SJSA1 (cell line): ENCODE results near the gene TNNC1. TPM values are rescaled to one million over a fixed set of nuclear protein-coding genes. Genes with fewer than 3 reads are reported as not detected.

Experiments used
- DNase-seq, 2 experiments: peaks; one replicate each; pipeline ENCODE4 v3.0.0-alpha.2; 2015 to 2020; ENCODE audit warnings: low spot score in 2 of 2, low read depth in 1 of 2
- H3K27ac ChIP-seq: fragments of 250-450 bp; sonication (Bioruptor Pico); 2 replicates; pipeline ENCODE4 v1.5.1; 2020; ENCODE audit warnings: mild to moderate bottlenecking, moderate library complexity
- H3K27me3 ChIP-seq: fragments of 250-450 bp; sonication (Bioruptor Pico); replicated peaks from 2 replicates; pipeline ENCODE4 v1.5.1; 2020; ENCODE audit warnings: mild to moderate bottlenecking, moderate library complexity
- H3K36me3 ChIP-seq: fragments of 250-450 bp; sonication (Bioruptor Pico); 2 replicates; pipeline ENCODE4 v1.5.1; 2020; ENCODE audit warnings: mild to moderate bottlenecking
- H3K4me1 ChIP-seq: fragments of 250-450 bp; sonication (Bioruptor Pico); replicated peaks from 2 replicates; pipeline ENCODE4 v1.6.1; 2021; ENCODE audit warnings: mild to moderate bottlenecking
- H3K4me3 ChIP-seq: fragments of 250-450 bp; sonication (Bioruptor Pico); 2 replicates; pipeline ENCODE4 v1.5.1; 2020; ENCODE audit warnings: mild to moderate bottlenecking
- H3K9me3 ChIP-seq: fragments of 250-450 bp; sonication (Bioruptor Pico); replicated peaks from 2 replicates; pipeline ENCODE4 v1.5.1; 2020; ENCODE audit warnings: mild to moderate bottlenecking
- total RNA-seq: library from RNA; depleted of rRNA; stranded (reverse); fragments of >200 nt; shearing (Covaris generic); gene quantifications from 2 replicates; pipeline ENCODE4 v1.2.3, GENCODE V29; 2014

Gene TNNC1
- total RNA-seq, 1 experiment from 2014 or later: 18.2 TPM

- H3K27ac ChIP-seq: no peak overlapping the region
- no peaks in the 10 kb centered on the region for H3K27me3 ChIP-seq
- no peak overlapping the region for H3K4me3 ChIP-seq
- H3K4me1 ChIP-seq: no peaks in the 10 kb centered on the region
- no peak for DNase-seq
- no peaks in the 10 kb centered on the region for H3K36me3 ChIP-seq
- H3K9me3 ChIP-seq: no peaks in the 10 kb centered on the region
Measured at GRCh38 chr3:52438579-52439425, 15.0 kb downstream of the TNNC1 start.

- Histone ChIP-seq H3K36me3 (no peaks in the 10 kb centered on the region), H3K9me3 (no peaks in the 10 kb centered on the region), H3K4me1 (no peaks in the 10 kb centered on the region), H3K27ac (no peak overlapping the region), H3K4me3 (no peak overlapping the region), H3K27me3 (no peaks in the 10 kb centered on the region)
- no peak for DNase-seq
Measured at GRCh38 chr3:52438104-52438376, 15.8 kb downstream of the TNNC1 start.

DNA sequence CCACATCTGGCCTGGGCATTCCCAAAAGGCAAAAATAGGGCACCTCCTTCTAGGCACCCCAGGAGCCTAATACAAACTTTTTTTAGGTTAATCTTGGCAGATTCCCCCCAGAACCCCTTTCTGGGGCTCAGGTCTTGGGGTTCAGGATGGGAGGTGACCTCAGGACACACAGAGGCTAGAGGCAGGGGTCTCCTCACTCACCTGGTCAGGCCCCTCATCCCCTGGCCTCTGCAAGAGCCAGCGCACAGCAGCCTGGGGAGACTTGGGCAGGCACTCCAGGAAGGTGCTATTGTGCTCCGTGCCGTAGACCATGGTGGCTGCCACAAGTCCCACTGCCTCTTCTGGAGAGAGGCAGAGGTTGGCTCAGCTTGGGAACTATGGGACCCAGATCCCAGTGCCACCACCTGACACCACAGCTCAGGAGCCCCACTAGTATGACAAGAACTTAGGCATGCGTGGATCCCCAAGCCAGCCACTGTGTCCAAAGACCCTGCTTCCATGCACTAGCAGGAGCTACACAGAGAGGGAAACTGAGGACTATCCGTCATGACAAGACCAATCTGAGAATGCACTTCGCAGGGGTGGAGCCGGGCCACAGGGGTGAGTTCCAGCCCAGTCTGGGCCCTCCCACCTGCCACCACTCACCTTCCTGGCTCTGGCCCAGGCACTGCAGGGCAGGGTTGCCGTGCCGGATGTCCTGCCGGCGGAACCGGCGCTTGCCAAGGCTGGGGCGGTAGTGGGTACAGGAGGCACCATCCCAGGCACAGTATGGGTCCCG lies 16.3 kb downstream of the TNNC1 start:
- Histone ChIP-seq H3K9me3 (no peaks in the 10 kb centered on the region), H3K27ac (no peak overlapping the region), H3K4me3 (no peak overlapping the region), H3K36me3 (no peaks in the 10 kb centered on the region), H3K27me3 (no peaks in the 10 kb centered on the region), H3K4me1 (no peaks in the 10 kb centered on the region)
- no peak for DNase-seq

DNA sequence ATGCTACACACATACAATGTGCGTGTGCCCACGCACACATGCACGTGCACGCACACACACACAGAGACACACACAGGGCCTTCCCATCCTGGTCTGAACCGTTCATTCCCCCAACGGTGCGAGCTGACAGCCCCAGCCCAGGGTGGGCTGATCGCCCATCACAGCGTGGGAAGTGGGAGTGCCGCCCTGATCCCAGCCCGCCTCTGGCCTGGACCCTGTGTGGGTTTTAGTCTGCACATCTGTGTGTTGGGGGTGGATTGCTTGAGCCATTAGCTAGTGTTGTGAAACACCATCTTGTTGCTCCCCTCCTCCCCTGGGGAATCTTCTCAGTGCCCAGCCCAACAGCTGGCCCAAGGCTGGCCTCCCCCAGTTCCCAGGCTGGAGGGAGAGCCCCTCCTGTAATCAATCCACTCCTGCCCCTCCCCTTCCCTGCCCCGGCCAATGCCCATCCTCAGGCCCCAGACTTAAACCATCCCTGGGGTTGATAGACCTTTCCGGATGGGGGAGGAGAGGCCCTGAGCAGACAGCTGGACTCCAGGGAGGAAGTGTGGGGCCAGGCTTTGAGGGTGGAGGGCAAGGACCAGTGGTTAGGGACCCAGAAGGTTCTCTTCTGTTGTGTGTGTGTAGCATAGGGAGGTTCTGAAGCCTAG lies 17.2 kb downstream of the TNNC1 start:
- Histone ChIP-seq H3K9me3 (no peaks in the 10 kb centered on the region), H3K27me3 (no peaks in the 10 kb centered on the region), H3K27ac (no peak overlapping the region), H3K36me3 (no peaks in the 10 kb centered on the region), H3K4me3 (no peak overlapping the region), H3K4me1 (no peaks in the 10 kb centered on the region)
- no peak for DNase-seq

GRCh38 chr3:52435246-52436101 lies 18.4 kb downstream of the TNNC1 start:
- no peaks in the 10 kb centered on the region for H3K9me3 ChIP-seq
- H3K4me1 ChIP-seq: no peaks in the 10 kb centered on the region
- no peaks in the 10 kb centered on the region for H3K36me3 ChIP-seq
- DNase-seq: no peak
- no peak overlapping the region for H3K27ac ChIP-seq
- no peak overlapping the region for H3K4me3 ChIP-seq
- no peaks in the 10 kb centered on the region for H3K27me3 ChIP-seq

DNA sequence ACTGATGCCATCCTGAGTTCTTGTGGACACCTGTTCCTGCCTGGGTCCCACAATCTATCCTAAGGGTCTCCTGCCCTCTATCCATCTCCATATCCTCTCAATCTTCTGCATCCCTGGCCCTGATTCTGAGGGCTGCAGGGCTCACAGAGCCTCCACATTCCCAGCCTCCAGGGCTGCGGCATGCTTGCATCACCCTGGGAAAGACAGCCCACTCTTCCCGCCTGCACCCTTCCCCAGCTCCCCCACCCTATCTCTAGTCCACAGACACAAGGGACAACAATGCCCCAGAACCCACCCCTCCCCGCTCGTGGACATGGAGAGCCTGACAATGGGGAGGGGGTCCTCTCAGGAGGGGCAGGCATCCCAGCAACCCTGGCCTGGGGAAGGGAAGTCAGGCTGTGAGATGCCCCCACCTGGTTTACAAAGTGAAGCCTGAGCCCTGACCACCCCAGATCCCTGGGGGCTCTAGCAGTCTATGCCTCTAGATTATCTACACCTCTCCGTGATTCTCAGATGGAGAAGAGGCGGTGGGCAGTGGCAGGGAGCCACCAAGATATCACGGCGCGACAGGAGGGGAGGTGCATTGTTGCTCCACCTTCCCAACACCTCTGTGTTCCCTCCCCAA lies 19.2 kb downstream of the TNNC1 start:
- Histone ChIP-seq H3K27ac (no peak overlapping the region), H3K4me3 (no peak overlapping the region), H3K9me3 (no peaks in the 10 kb centered on the region), H3K27me3 (no peaks in the 10 kb centered on the region), H3K4me1 (peaks cover 7% of the 10 kb centered on the region; the same call in 1 of the 2 replicates), H3K36me3 (no peaks in the 10 kb centered on the region)
- DNase-seq: no peak

DNA sequence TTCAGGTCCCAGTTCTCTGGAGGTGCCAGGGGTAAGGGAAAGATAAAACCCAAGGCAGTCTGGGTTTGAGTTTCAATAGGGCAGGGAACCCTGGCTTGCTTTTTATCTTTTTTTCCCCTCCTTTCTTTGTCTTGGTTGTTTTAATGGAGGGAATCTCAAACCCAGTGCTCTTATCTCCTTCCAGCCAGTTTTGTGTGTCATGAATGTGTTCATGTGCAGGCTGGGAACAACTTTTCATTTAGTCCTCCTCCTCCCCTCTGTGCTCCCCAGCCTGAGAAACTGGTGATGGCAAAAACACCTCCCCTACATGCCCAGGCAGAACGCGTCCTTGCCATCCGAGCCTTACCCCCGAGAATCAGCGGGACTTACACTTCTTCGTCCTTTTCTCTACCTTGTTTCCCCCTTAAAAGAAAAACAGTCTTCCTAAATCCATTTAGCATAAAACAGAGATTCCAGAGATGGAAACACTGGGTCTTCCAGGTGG lies 19.8 kb downstream of the TNNC1 start:
- Histone ChIP-seq H3K4me1 (peaks cover 10% of the 10 kb centered on the region; the same call in 1 of the 2 replicates), H3K9me3 (no peaks in the 10 kb centered on the region), H3K4me3 (no peak overlapping the region), H3K36me3 (no peaks in the 10 kb centered on the region), H3K27me3 (no peaks in the 10 kb centered on the region), H3K27ac (no peak overlapping the region)
- no peak for DNase-seq

DNA sequence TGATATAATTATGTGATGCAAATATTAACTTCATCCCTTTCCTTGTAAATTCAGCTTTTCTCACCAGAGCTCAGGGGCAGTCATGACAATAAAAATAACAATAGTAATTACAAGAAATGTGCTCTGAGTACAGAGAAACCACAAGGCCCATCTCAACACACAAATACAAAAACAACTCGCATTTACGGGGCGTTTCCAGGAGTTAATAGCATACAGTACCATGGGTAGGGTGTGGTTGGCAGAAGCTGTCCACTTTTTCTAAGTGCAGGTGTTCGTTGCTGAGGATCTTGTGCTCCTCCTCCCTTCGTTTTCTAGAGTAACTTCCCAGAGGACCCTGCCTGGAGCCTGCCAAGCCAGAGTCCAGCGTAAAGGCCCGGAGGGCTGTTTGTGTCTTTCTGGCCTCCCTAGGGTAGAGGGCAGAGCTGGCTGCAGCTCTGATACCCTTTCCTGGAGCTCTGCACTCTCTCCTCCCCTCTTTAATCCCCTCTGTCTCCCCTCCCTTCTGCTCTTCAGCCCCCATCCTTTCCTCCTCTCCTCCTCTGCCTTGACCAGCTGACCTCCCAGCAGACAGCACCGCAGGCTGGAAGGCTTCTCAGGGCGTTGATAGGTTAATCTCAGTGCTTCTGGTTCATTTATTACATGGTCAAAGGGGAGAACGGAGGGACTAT lies 20.4 kb downstream of the TNNC1 start:
- no peak for DNase-seq

DNA sequence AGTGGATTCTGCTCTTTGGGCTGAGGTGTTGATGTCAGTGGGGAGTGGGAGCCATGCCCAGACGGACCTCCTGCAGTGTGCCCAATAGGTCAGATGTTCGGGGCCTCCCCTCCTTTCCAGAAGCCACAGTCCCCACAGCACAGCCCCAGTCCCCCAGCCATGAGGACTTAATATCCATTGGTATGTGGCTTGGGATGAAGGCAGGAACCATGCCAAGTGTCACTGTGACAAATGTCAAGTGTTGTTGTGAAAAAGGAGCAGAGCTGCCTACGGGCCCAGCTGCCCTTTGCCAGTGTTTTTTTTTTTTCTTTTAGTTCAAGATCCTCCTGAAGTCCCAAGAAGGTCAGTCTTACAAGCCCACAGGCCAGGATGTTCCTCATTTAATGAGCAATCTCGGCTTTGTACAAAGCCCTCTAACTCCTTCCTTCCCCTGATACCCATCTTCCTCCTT lies 21.1 kb downstream of the TNNC1 start:
- H3K4me3 ChIP-seq: no peak overlapping the region
- no peaks in the 10 kb centered on the region for H3K9me3 ChIP-seq
- no peak for DNase-seq

More for the DNA sequence above, 20.4 kb downstream of the TNNC1 start:
- Histone ChIP-seq H3K27me3 (no peaks in the 10 kb centered on the region), H3K4me3 (no peak overlapping the region), H3K36me3 (no peaks in the 10 kb centered on the region), H3K9me3 (no peaks in the 10 kb centered on the region), H3K27ac (no peak overlapping the region), H3K4me1 (peaks cover 13% of the 10 kb centered on the region; the same call in 1 of the 2 replicates)

GRCh38 chr3:52432225-52432624 lies 21.6 kb downstream of the TNNC1 start:
- no peaks in the 10 kb centered on the region for H3K36me3 ChIP-seq
- no peak overlapping the region for H3K4me3 ChIP-seq
- DNase-seq: no peak
- H3K9me3 ChIP-seq: no peaks in the 10 kb centered on the region
- no peak overlapping the region for H3K27ac ChIP-seq
- peaks cover 13% of the 10 kb centered on the region; the same call in 1 of the 2 replicates for H3K4me1 ChIP-seq
- H3K27me3 ChIP-seq: no peaks in the 10 kb centered on the region

More for the DNA sequence above, 21.1 kb downstream of the TNNC1 start:
- no peaks in the 10 kb centered on the region for H3K36me3 ChIP-seq
- H3K4me1 ChIP-seq: peaks cover 13% of the 10 kb centered on the region; the same call in 1 of the 2 replicates
- no peaks in the 10 kb centered on the region for H3K27me3 ChIP-seq
- no peak overlapping the region for H3K27ac ChIP-seq

GRCh38 chr3:52431459-52432223 lies 22.2 kb downstream of the TNNC1 start:
- H3K27ac ChIP-seq: no peak overlapping the region
- no peak for DNase-seq
- no peak overlapping the region for H3K4me3 ChIP-seq
- peaks cover 13% of the 10 kb centered on the region; the same call in 1 of the 2 replicates for H3K4me1 ChIP-seq
- H3K27me3 ChIP-seq: no peaks in the 10 kb centered on the region
- no peaks in the 10 kb centered on the region for H3K36me3 ChIP-seq
- no peaks in the 10 kb centered on the region for H3K9me3 ChIP-seq

- Histone ChIP-seq H3K36me3 (no peaks in the 10 kb centered on the region), H3K9me3 (no peaks in the 10 kb centered on the region), H3K4me1 (peaks cover 13% of the 10 kb centered on the region; the same call in 1 of the 2 replicates), H3K4me3 (no peak overlapping the region), H3K27me3 (no peaks in the 10 kb centered on the region), H3K27ac (no peak overlapping the region)
- no peak for DNase-seq
Measured at GRCh38 chr3:52430416-52430810, 23.4 kb downstream of the TNNC1 start.
